HG03196 (cell line): Measurements from ENCODE around the gene STAT5A.

Experiments
- ATAC-seq: cut with Tn5 transposase; IDR thresholded peaks from one replicate; pipeline ENCODE4 v1.9.1; 2021; ENCODE audit not compliant: unreplicated experiment

Gene STAT5A

DNA sequence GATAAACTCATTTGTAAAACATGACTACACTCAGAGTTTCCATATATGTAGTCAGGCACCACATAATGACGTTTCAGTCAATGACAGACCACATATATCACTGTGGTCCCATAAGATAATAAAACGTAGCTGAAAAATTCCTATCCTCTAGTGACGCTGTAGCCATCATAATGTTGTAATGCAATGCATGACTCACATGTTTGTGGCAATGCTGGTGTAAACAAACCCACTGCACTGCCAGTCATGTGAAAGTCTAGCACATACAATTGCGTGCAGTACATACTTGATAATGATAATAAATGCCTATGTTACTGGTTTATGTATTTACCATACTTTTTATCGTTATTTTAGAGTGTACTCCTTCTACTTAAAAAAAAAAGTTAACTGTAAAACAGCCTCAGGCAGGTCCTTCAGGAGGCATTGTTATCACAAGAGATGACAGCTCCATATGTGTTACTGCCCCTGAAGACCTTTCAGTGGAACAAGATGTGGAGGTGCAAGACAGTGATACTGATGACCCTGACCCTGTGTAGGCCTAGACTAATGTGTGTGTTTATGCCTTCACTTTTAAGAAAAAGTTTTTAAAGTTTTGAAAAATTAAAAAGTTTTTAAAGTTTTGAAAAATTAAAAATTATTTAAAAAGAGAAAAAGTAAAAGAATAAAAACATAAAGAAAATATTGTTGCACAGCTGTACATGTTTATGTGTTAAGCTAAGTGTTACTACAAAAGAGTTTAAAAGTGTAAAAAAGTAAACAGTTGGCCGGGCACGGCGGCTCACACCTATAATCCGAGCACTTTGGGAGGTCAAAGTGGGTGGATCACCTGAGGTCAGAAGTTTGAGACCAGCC is 21.2 kb upstream of the STAT5A start:
- no peak for ATAC-seq

DNA sequence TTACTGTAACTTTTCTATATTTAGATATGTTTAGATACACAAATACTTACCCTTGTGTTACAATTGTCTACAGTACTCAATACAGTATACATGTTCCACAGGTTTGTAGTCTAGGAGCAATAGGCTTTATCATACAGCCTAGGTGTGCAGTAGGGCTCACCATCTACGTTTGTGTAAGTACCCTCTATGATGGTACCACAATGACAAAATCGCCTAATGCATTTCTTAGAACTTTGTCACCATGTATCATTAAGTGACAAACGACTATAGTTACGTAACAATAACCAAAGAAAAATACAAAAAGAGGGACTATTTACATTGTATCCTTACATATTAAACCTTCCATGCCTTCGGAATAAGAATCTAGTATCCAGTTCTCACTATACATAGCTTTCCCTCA is 20.1 kb upstream of the STAT5A start:
- ATAC-seq, result no peak

DNA sequence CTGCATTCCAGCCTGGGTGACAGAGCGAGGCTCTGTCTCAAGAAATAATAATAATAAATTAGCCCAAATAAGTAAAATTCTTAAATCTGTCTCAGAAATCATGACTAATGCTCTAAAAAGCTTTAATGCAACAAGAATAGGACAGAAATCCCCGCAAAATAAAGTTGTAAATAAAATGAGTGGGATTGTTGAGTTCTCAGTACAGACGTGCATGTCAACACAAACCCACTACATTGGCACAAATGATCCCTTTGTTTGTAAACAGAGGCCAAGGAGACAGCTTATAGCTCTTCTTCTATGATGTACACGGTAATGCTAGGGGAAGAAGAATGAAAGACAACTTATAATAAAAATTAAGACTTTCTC is 18.1 kb upstream of the STAT5A start:
- ATAC-seq, result no peak

DNA sequence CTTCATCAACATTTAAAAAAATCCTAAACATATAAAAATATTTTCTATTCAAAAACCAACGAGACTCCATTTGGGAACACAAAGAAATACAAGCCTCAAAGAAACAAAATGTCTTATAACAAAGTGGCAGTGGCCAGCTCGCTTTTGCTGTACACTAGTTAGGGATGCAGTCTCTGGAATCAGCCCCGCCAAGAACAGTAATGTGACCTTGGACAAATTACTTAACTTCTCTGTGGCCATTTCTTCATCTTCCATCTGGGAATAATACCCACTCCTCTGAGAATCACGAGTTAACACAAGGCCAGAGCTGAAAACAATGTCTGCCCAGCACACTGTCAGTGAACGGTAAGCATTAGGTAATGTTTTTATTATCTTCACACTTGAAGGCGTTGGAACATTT is 17.7 kb upstream of the STAT5A start:
- ATAC-seq, result no peak

DNA sequence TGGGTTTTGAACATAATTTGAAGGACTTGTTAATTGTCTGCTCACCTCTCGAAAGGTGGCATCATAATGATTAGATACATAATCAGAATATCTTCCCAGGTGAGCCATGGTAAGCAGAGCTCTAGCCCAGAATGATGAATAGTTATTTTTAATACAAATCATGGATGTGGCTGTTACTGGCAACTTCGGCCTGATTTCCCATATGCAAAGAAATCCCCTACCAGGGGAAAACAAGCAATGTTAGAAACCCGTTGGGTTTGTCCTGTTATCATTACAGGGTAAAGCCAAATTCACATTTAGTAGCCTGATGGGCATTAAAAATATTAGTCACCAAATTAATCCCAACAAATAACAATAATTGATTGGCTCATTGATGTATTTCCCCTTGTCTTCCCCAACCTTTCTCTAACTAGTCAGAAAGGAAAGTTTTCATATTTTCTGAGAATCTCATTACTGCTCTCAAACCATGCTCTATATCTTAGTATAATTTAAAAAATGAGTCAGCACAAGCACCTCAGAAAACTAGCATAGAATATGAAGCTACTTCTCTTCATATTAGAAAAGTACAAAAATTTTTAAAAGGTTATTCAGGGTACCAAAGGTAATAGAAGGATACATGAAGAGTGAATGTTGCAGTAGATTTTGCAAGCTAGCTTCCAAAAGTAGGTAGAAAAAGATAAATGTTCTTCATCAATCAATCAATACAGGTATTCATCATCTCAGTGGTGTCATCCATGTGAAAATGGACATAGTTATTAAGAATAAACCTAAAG is 17.1 kb upstream of the STAT5A start:
- ATAC-seq, result no peak

DNA sequence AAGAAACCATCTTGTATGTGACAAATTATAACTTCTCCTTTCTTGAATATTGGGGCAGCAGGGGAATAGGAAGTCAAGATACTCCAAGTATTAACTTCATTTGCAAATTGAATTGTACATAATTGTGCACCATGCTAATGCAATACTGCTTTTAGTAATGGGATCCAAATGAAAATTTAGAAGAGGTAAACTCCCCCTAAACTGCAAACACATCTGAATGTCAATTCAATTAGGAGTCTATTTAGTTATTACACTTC is 16.6 kb upstream of the STAT5A start:
- ATAC-seq, result no peak

DNA sequence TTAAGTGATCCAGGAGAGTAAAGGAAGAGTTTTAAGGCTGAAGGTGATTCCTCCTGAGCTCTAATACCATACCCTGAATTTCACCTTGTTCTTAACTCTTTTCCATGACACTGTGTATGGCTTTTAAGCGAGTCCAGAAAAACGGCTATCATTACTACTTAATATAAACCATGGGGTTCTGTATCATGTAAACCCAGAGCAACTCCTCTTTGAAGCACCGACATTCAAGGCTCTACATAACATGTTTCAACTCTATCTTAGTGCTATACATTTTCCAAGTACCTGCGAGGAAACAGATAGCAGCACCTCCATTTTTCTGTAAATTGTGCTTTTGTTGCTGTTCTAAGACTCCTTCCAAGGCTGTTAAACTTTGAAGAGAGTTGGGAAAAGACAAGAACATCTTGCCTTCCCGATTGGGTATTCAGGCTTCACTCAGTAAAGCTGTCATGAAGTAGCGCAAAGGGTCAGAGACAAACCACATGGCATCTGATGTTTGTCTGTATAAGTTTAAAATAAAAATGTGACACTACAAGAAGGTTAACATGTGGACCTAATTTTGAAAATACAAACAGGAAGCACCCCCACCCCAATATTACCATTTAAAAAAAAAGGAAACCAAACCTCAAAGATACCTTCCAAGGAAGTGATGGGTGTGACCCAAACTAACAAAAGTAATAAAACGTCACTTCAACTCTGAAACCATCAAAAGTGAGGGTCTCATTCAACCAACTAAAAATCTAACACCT is 16.0 kb upstream of the STAT5A start:
- no peak for ATAC-seq

DNA sequence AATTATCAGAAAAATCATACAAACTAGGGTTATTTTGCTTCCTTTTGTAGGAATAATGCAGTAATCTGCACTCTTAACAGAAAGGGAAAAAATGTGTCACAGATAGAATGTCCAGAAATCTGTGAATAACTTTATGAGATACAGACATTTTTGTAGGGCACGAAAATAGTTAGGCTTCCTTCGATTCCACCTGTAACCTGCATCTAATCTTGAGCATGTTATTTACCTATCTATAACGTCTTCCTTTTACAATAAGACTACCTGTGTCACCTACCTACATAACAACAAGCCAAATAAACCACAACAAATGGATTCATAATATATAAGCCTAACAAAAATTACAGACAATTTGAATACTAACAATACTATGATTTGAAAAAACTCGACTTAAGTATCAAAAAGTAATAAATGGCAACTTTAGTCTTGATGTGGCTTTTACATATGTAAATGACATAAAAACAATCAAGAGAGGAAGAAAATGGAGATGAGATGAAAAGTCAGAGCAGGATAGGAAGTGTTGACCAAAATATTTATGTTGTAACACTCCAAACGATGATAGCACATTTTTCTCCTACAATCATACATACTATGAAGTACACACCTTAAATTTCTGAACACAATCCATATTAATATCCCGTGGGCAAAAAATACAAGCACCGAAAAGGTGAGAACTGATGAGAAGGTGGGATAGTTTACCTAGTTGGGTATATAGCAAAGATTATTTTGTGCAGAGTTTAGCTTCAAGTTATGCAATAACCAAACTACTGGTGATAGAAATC is 14.6 kb upstream of the STAT5A start:
- no peak for ATAC-seq

DNA sequence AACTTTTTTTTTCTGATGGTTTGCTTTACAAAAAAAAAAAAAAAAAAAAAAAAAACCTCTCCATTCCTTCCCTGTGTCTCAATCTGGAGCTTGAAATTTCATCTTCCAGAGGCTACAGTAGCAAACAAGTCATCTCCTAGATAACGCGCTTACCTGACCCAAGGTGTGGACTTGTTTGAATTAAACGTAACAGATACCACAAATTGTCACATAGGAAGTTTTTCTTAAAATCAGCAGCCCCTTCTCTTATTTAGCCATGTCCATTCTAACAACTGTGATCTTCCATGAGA is 14.1 kb upstream of the STAT5A start:
- ATAC-seq, result no peak

DNA sequence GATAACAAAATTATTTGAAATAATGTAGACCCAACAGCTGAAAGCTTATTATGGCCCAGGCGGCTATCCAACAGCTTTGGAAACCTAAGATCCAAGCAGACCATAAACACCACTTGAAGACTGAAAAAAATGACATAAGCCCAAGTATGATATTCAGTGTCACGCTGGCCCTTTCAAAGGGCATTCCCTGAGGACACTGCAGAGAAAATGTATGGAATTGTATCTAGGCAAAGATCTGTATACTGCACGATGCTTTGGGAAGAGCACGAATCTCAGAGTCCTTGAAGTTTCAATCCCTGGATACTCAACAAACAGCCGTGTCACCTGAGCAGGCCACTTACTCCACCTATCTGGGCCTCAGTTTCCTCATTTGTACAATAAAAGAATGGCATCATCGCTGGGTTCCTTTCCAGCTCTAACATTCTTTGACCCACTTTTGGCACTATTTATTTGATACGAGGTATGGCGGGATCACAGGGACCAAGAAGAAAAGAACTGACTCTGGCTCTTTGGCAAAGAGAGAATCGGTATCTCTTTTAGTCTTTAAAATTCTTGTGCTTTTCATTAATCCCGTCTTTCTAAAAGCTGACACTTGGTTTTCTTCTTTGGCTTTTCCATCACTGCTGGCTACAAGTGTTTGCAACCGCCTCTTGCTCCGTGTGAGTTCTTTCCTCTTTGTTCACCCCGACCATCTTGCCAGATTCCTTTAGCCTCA is 13.3 kb upstream of the STAT5A start:
- no peak for ATAC-seq

DNA sequence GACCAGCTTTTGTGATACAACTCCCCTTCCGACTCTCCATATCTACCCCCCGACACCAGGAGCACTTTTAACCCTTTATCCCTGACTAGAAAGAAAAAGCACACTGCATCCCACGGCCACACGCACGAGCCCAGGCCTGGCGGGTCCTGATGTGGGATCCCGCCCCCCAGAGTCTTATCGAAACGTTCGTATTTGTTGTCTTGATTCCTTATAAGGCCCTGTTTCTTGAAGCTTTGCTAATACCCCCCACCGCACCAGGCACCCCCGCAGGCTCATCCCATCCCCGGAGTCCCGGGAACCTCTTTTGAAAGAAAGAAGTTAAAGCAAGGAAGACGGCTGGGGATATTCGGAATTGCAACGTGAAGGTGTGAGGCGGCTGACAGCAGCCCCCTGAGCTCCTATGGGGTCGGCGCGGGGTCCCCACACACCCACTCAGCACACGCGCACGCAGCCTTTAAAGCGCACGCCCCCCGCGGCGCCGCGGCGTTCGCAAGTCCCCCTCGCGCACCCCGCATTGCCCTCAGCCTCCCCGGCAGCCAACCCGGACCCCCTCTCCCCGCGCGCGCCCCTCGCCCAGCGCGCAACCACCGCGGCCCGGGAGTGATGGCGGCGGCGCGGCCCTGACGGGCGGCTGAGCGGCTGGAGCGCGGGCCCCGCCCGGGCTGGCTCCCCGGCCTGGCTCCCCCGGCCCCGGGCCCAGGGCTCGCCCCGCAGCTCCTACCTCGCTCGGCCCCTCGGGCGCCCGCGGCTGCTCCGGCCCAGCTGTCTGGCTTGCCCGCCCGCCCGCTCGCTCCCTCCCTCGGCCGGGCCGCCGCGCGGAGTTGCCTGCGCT is 12.6 kb upstream of the STAT5A start:
- ATAC-seq, result peak; percentile 37

DNA sequence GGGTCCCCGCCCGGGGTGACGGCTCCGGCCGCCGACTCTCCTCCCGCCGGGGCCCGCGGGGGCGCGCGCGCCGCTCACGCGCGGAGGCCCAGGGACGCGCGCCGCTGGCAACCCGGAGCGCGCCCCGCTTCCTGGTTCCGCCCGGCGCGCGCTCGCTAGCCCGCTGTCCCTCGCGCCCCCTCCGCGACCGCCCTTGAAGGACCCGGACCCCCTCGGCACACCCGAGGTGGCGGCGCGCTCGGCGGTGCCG is 12.0 kb upstream of the STAT5A start, which contains the start of gene STAT5B:
STAT5B (minus strand) TSS at position 33 of the 250 bp plus-strand sequence. CDS start 44,264 bp downstream, outside the sequence.
- ATAC-seq, result peak; percentile 61

DNA sequence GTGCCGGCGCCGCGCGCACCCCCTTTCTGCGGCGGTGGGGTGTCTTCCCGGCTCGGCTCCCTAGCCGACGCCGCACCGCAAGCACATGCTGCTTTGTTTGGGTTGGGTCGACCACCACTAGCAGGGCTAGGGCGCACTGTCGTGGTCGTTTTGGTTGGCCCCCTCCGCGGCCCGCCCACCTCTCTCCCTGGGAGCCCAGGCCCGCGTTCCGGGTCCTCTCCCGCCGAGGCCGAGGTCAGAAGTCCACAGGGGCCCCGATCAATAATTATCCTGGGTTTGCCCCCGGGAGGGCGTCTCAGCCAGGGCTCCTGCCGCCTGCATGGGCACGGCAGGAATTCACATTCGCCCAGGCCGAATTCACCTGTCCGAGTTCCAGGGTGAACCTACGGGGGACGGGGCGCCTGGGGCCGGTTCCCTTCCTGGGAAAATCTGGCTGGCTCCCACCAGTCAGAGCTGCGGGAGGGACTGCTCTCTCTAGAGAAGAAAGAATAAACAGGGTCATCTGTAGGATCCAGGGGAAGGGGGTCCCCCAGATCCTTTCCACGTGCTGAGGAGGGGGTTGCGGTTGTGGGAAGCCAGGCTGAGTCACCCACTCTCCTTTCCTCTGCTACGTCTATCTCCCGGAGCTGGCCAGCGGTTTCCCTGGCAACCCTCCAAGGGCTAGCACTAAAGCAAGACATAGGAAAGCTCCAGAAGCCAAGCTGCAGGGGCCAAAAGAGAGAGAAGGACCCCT is 11.5 kb upstream of the STAT5A start:
- peak; percentile 34 for ATAC-seq

DNA sequence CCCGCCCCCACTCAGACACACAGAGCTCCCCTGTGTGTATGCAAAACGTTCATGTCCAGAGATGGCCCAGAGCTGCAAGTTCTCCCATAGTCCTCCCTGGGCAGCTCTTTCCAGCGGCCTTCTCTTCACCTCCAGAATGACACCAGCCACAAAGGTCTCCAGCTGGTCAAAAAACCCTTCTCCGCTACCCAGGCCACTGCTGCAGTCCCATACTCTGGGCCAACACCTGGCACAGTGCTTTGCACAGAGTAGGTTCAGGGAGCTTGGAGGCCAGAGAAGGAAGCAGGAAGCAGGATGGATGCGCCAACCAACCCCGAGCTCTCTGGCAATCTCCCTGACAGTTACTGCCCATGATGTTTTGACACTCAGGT is 11.0 kb upstream of the STAT5A start:
- no peak for ATAC-seq

DNA sequence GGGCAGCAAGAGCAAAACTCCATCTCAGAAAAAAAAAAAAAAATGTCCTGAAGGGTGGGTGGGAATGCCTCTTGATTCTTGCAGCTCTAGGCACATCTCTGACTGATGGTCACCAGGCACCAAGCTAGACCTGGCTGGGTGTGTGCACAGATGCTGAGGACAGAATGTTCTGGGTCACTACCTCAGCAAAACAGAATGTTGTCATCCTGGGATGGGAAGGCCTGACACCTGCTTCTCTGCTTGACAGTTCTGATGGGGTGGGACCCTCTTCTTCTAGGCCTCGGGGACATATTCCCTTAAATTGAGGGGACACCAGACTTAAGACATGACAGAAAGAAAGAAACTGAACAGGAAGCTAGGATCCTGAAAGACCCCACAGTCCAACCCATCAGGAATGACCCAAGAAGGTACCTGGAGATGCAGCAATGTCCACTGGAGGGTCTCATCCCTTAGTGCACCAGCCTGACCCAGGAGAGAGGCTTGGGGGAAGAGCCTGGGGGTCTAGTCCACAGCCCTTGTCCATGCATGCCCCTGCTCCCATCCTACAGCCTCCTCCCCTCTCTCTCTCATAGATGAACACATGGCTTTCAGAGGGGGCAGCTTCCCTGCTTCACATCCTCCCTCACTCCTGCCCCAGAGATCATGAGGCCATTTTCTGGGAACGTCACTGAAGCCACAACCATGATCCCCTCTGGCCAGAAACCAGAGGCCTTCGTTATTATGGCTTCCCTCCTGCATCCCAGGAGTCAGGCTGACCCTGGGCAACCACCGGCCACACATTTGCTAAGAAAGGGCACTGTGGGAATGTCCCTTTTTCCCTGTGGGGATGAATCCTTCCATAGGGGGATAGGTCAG is 8.3 kb upstream of the STAT5A start:
- no peak for ATAC-seq

DNA sequence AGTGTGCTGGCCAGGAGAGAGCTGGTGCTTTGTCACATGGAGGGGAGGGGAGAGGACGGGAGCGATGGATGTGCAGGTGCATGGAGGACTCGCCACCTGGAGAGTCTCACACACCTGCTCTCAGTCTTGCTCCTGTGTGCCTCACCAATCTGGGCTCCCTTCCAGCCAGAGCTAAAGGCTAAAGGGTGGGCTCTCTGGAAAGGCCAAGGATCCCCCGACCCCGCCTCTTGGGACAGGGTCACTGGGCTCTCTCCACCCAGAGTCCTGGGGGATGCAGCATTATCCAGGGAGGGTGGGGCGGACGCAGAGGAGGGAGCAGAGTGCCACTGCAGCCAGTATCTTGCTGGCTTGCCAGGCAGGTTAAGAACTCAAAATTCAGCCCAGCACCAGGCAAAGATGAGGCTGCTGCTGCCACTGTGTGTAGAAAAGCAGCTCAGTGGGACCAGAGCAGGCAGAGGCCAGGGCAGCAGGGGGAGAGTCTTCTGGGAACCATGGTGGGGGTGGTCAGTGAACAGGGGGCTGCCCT is 6.7 kb upstream of the STAT5A start:
- no peak for ATAC-seq

DNA sequence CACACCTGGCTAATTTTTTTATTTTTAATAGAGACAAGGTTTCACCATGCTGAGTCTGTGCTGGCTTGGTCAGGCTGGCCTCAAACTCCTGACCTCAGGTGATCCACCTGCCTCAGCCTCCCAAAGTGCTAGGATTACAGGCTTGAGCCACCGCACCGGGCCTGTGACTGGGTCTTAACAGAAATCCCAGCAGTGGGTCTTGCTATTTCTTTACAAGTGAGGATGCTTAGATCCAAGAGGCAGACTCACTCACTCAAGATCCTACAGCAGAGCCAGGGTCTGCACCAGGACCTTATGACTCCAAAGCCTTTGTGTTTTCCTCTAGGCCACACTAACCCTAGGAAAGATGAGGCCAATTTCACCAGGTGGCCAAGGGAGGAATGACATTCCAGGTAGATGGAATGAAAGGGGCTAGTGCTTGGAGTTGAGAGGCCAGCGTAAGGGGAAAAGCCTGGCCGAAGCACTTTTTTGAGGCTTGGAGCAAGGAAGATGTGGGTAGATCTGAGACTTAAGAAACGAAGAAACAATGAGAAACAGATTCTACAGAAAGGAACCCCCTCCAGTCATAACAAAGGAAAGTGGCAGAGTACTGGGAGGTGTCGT is 5.7 kb upstream of the STAT5A start:
- no peak for ATAC-seq
